ENCODE measurements around the gene PAF1. TPM values are rescaled to one million over a fixed set of nuclear protein-coding genes. Genes with fewer than 3 reads are reported as not detected.
A peak's percentile ranks its signal among the peaks of the same experiment; 100 is the strongest.

PAF1 gene
- total and polyA plus RNA-seq, 2 of the 13 experiments (the other 11 are each of a cell fraction or from before 2014, with no cell fraction given) = 30.2 to 31.1 TPM

- TF ChIP-seq ARID4A (CRISPR knock-in tag; IDR thresholded peaks at IDR 0.05; ENCODE audit: borderline replicate concordance) (peak; percentile 90), KAT7 (CRISPR knock-in tag; IDR thresholded peaks at IDR 0.05; ENCODE audit: borderline replicate concordance) (peak; percentile 67; the same call in 1 of the 2 replicates), CEBPZ (IDR thresholded peaks at IDR 0.05; ENCODE audit: low read length) (no peak), THAP9 (CRISPR knock-in tag; IDR thresholded peaks at IDR 0.05; ENCODE audit: borderline replicate concordance) (peak; percentile 70; the same call in 1 of the 2 replicates), AKAP8 (CRISPR knock-in tag; IDR thresholded peaks at IDR 0.05) (no peak), ATF4 (CRISPR knock-in tag; IDR thresholded peaks at IDR 0.05) (0 out of 4 replicates have a peak, but pooled peaks of 1 of the 2 experiments have one; percentile 21), ZNF782 (CRISPR knock-in tag; IDR thresholded peaks at IDR 0.05; ENCODE audit: borderline replicate concordance) (peak; percentile 48; the same call in 1 of the 2 replicates), CSRNP2 (CRISPR knock-in tag; conservative IDR thresholded peaks at IDR 0.05; ENCODE audit: low read depth) (0 out of 2 replicates have a peak, but pooled peaks have one; percentile 42), ZNF292 (CRISPR knock-in tag; IDR thresholded peaks at IDR 0.05; ENCODE audit: borderline replicate concordance, low read depth) (0 out of 2 replicates have a peak, but pooled peaks have one; percentile 30), GATAD1 (CRISPR knock-in tag; IDR thresholded peaks at IDR 0.05) (peak; percentile 94), ZNF160 (CRISPR knock-in tag; IDR thresholded peaks at IDR 0.05) (no peak; the same call in 1 of the 2 replicates), SNAI1 (CRISPR knock-in tag; IDR thresholded peaks at IDR 0.05; ENCODE audit: borderline replicate concordance) (no peak), IRF2 (CRISPR knock-in tag; IDR thresholded peaks at IDR 0.05) (peak; percentile 78; the same call in 1 of the 2 replicates)
Observed at GRCh38 chr19:39341719-39342604, 48.9 kb downstream of the PAF1 start, which contains the start of gene SAMD4B (continued).

All from HepG2 (cell line).